ENCODE data around the gene GABRB3.

DNA sequence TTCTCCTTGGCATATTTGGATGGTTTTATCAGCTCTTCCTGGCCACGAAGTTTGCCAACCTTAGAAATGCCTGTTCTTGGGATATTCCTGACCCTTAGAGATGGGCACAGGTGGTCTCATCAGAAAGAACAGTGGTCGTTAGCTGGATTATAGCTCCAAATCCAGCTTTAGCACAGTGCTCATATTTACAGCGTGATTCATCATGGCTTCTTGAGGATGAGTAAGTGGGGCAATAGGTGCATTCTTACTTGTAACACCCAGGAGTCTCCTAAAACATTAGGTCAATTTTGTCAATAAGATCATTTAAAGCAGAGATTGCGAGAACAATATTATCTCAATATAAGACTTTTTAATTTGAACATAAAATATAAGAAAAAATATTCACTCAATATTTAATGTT, 191.9 kb downstream of the GABRB3 start:
- TF ChIP-seq PATZ1 (CRISPR knock-in tag; IDR thresholded peaks at IDR 0.05; ENCODE audit: borderline replicate concordance), result no peak
- TF ChIP-seq ZFP30 (CRISPR knock-in tag; IDR thresholded peaks at IDR 0.05), result no peak
- no peak for TF ChIP-seq TCF4 (CRISPR knock-in tag; IDR thresholded peaks at IDR 0.05; ENCODE audit: borderline replicate concordance)

Measured in SK-N-SH treated with all-trans-retinoic acid at 6 μM for 48 hours (cell line).